SH-SY5Y (cell line): ENCODE data around the gene ADGB.

Experiments
- GATA2 ChIP-seq: IDR thresholded peaks from 2 replicates; pipeline ENCODE4 v1.6.1; 2011; ENCODE audit warnings: mild to moderate bottlenecking, low read depth, low read length
- GATA3 ChIP-seq: IDR thresholded peaks from 2 replicates; pipeline ENCODE4 v1.6.1; 2011; ENCODE audit warnings: low read depth, mild to moderate bottlenecking, low read length, moderate library complexity

DNA sequence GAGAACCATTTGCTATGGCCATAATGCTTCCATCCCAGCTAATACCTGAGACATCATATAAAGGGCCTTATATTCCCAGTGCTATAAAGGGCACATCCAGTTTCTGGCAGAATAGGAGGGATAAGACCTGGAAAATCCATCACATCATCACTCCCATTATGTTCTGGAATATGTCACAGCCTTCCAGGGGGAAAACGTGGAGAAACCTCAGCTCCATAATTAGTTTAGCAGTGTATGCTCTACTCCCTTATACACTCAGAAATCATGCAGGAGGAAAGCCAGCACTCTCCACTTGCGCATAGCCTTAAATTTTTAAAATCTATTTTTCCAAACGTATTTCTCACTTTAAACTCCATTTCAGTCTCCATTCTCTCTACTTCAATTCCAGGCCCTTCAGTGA is 140.9 kb downstream of the ADGB start:
- TF ChIP-seq GATA2 (no peak), GATA3 (no peak)
